IPS DF 4.7 (cell line): ENCODE results near the gene PRDM11.
A peak's percentile ranks its signal among the peaks of the same experiment; 100 is the strongest.

Experiments
- DNase-seq: peaks from one replicate; pipeline ENCODE4 v3.0.0-alpha.2; 2013; ENCODE audit warnings: low spot score; ENCODE audit errors: extremely low read depth

Gene PRDM11

DNA sequence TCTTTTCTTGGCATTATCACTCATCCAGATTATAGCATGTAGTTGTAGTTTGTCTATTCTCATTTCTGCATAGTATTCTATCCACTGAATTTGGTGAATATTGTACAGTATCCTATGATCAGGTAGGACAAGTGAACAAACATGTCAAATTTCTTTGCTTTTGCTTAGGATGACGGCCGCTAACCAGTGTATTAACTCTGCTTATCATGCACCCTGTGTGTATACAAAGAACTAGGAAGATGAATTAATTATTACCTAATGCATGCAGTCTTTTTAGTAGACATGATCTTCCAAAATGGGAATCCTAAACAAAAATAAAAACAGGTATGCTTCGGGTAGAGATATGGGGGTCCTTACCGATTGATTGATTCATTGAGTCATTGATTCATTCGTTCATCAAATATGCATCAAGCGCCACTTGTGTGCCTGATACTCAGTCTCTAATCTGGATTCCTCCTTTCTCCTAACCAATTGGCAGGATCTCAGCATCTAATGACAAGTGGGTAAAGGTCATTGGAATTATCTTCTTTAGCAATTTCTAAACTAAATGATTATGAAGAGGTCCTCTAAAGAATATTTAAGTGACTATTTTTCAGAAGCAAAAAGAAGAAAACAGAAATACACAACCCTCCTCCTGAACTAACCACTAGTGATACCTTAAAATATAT is 27.9 kb downstream of the PRDM11 start:
- no peak for DNase-seq

DNA sequence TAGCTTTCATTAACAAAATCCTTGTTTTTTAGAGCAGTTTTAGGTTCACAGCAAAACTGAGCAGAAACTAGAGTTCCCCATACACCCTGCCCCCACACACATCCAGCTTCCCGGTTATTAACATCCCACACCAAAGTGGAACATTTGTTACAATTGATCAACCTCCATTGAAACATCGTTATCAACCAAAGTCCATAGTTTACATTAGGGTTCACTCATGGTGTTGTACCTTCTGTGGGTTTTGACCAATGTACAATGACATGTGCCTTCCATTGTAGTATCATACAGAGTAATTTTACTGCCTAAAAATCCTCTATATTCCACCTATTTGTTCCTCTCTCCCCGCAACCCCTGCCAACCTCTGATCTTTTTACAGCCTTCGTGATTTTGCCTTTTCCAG is 28.5 kb downstream of the PRDM11 start:
- no peak for DNase-seq

DNA sequence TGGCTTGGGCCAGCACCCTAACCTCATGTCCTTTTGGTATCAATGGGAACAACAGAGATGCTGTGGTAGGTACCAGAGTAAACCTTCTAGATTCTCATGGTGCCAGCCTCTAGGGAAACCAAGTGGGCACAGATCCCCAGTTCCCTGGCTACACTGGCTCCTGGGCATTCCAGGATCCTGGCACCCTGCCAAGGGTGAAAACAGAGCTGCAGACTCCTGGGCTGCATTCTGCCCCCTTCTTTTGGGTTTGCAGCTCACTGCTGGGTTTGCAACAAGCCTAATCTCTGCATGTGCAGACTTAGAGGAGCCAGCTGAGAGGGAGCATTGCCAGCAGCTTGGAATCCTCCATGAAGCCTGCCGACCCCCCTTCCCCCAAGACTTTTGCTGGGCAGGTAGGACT is 30.6 kb downstream of the PRDM11 start:
- DNase-seq = no peak

DNA sequence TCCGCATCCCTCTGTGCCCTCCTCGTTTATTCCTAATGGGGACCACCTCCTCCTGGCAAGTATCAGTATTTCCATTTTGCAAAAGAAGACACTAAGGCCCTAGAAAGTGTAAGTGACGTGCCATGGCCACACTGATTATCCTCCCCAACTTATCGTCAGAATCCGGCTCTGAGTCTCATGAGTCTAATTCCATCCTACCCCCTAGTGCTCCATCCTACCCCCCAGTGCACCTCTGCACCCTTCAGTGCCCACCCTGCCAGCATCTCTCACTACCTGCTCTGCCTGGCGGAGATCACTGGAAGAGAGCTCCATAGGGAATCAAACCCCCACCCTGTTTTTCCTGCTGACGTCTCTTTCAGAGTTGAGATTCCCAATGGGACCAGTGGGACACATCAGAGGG is 31.8 kb downstream of the PRDM11 start:
- no peak for DNase-seq

DNA sequence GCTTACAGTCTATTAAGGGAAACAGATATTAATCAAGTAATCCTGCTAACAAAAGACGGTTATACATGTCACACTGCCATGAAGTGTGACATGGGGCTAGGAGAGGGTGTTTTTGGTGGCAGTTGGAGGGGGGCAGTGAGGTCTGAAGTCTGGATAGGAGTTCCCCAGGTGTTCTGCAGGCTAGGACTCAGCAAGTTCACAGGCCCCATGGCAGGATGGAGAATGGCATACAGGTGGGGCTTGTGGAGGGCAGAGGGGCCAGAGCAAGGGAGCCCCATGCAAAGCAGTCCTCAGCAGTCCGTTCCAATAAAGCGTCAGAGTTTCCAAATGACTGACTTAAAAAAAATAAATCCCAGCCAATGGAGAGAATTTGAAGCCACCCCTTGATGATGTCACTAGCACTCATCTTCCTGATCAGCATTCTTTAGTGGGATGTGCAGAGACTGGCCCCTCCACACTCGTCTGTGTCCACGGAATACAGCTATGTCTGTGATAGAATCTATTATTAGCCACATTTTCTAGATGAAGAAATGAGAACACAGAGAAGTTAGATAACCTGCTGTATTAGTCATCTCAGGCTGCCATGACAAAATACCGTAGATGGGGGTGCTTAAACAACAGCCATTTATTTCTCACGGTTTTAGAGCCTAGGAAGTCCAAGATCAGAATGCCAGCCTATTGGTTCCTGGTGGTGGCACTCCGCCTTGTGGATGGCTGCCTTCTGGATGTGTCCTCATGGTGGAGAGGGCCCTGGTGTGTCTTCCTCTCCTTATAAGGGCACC is 32.6 kb downstream of the PRDM11 start:
- no peak for DNase-seq

DNA sequence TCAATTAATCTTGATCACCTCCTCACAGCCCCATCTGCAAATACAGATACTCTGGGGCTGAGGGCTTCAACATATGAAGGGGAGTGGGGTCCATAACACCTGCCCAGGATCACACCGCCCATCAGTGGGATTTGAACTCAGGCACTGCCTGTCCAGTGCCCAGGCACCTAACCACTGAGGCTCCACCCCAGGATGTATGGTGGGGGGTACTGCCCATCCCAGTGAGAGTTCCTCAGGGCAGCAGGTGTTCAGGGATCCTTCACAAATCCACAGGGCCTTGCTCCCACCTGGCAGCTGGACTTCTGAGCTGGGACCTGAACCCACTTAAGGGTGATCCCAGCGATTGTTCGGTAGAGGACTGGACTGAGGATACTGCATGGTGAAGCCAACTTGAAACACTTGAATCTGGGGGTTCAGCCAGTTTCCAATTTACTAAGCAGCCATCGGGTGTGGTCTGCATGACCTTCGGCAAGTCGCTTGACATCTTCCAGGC is 33.3 kb downstream of the PRDM11 start:
- DNase-seq = no peak

DNA sequence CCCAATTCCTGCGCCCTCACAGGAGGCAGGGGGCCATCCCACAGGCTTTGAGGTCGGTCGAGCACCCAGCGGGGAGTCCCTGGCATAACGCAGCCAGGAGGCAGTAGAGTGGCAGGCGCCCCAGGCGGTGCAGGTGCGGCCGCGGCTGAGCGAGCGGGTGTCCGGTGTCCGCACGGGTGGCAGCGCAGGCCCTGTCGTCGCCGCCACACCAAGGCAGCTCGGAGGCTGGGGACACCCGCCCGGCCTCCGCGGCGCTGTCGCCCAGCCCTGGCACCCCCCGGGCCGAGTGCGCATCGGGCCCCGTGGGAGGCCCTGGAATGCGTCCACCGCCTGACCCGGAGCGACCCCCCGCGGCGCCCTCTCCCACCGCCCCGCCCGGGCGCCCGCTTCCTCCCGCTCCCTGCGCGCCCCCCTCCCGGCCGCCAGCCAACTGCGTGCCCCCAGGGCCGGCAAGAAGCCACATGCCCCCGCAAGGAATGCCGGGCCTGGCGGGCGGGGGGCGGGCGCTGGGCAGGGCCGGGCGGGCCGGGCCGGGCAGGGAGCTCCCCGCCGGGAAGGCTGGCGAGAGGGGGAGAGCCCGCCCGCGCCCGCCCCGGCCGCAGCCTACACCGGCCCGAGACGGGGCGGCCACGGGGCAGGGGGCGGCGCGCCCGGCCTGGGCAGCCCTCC is 33.9 kb downstream of the PRDM11 start:
- no peak for DNase-seq

DNA sequence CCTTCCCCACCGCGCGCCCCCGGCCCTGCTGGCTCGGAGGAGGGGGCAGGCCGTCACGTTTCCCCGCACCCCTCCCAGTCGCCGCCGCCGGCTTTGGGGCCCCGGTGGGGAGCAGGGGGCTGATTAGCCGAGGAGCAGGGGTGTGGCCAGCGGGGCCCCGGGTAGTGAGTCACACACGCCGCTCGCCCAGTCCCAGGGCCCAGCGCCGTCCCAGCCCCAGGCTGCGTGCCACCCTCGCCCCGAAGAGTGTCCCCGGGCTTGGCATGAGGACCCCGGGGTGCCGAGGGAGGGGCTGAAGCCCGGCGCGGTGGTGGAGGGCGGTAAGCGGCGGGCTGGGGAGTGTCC is 34.4 kb downstream of the PRDM11 start:
- DNase-seq = no peak

DNA sequence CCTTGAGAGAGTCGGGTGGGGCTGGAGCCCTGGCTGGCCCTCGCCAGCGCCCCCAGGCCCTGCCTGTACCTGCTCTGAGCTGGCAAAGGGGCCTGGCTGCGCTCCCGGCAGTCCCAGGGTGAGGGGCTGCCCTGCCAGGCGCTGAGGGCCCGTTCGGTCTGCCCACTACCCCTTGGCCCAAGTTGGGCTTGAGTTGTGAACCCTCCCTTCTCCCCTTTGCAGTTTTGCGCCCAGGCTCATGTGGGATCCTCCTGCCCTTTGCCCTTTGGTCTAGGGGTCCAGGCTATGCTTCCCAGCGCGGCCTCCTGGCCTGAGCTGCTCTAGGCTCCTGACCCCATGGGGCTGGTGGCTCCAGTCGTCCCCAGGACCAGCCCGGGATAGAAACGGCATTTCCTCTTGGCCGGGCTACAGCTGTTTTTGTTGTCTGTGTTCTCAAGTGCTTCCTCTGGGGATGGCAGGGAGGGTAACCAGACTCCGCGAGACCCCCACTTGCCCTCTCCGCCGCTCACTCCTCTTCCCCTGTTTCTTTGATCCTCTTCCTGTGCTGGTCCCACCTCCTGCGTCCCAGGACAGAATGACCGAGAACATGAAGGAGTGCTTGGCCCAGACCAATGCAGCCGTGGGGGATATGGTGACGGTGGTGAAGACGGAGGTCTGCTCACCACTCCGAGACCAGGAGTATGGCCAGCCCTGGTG is 34.9 kb downstream of the PRDM11 start:
- DNase-seq = no peak

DNA sequence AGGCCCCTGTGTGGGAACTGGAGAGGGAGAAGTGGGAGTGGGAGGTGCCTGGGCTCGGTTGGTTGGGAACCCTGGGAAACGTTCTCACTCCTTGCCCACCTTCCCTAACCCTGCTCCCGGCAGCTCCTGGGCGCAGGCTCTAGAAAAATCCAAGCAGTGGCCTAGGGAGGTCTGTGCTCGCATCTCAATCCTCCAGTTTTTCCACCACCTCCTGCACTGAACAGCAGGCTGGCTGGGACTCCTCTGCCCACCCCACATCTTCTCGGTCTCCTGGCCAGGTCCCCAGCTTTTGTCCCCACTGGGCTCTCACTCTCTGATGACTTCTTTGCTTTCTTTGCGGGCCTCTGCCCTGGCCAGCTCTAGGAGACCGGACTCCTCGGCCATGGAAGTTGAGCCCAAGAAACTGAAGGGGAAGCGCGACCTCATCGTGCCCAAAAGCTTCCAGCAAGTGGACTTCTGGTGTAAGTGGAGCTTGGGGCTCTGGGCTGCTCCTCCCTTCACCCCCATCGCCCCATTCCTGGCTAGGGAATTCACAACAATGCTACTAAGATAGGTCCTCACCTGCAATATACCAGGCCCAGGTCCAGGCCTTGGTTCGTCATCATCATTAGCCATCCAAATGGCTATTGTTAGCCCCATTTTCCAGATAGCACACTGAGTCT is 35.6 kb downstream of the PRDM11 start:
- DNase-seq = no peak

DNA sequence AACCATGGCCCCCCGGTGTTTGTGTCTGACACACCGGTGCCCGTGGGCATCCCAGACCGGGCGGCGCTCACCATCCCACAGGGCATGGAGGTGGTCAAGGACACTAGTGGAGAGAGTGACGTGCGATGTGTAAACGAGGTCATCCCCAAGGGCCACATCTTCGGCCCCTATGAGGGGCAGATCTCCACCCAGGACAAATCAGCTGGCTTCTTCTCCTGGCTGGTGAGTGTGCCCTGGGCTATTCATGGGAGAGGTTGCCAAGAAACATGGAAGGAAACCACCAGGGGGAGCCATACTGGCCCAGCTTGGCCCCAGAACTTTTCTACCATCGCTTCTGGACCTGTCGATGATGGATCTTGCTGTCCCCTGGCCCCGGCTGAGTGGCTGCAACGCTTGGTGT is 36.5 kb downstream of the PRDM11 start:
- DNase-seq = peak; percentile 22

DNA sequence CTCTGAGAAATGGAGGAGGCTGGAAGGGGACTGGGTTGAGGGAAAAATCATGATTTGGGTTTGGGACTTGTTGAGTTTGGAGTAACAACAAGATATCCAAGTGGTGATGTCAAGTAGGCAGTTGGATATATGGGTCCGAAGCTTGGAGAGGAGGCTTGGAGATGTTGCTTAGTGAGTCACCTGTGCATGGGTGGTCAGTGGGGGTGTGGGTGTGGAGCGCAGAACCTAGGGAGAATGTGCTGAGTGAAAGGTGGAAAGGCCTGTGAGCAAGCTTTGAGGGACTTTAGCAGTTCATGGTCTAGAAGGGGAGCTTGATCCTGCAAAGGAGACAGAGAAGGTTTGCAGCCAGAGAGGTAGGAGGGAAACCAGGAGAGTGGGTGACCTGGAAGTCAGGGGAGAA is 38.2 kb downstream of the PRDM11 start:
- no peak for DNase-seq

DNA sequence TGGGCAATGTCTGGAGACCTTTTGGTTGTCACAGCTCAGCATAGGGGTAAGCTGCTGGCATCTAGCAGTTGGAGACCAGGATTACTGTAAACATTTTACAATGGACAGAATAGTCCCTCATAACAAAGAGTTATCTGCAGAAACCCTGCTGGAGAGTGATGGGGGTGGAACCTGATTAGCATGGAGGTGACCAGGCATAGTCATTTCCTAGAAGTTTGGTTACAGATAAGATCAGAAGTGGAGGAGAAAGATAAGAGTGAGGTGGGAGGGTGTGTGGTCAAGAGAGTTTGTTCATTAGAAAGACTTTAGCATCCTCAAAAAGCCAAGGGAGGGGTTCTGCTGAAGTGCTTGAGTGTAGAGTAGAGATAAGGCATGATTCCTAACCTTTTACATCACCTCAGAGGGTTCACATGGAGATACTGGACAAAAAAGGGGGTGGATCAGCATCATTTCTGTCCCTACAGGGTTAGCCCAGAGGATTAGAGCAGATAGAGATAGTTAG is 38.8 kb downstream of the PRDM11 start:
- DNase-seq = no peak

DNA sequence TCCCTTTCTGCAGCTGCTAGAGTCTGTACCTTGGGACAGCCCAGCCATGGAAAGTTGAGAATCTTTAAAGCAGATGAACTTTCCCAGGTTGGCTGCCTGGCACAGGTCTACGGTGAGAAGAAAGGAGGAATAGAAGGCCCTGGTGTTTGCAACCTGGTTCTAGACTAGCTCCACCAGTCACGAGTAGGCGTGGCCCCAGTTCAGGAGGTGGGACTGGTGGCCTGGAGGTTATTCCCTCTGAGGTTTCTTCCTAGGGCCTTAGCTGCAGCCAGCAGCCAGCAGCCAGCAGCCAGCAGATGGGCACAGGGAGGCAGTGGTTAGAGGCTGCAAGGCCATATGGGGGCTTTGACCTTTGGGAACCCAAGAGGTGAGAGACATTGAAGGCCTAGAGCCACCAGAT is 40.9 kb downstream of the PRDM11 start:
- DNase-seq = no peak

DNA sequence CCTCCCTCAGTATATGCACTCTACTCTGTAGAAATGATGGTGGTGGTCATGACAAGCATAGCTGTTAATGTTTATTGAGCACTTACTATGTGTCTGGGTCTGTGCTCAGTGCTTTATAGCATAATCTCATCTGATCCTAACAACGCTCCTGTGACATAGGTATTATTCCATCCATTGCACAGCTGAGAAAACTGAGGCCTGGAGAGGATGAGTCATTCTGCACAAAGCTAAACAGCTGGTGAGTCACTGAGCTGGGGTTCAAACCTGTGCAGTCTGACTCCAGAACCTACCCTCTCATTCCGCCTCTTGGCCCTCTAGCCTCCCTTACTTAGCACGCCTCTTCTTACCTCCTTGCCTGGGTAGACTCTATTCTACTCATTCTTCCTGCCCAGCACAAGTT is 41.7 kb downstream of the PRDM11 start:
- DNase-seq = no peak

DNA sequence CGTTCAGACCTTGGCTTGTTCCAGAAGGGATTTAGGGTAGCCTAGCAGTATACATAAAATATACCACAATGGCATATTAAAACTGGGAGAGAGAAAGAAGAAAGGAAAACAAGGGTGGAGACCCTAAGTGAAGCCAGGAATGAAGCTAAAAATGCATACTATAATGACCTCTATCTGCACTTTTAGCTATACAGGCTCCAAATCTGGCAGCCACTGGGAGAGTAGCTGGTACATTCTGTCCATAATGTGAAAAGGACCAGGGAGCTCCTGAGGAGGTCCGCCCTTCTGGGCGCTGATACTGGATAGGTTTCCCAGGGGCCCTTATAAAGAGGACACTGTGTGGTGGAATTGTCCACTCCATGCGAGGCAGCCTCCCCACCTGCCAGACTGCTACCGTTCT is 42.8 kb downstream of the PRDM11 start:
- no peak for DNase-seq

DNA sequence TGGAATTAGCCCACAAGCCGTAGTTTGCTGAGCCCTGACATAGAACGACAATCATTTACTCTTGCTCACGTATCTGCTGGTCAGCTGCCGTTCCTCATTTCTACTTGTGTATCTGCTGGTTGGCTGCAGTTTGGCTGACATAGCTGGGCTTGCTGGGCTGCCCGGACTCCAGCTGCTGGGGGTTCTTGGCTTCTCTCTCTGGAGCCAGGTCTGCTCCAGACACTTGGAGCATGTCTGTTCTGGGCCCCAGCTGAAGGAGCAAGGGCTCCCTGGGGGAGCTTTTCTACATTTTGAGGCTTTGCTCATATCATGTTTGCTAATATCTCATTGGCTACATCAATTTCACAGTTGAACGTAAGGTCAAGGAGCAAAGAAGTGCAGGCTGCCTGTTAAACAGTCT is 47.3 kb downstream of the PRDM11 start:
- no peak for DNase-seq

DNA sequence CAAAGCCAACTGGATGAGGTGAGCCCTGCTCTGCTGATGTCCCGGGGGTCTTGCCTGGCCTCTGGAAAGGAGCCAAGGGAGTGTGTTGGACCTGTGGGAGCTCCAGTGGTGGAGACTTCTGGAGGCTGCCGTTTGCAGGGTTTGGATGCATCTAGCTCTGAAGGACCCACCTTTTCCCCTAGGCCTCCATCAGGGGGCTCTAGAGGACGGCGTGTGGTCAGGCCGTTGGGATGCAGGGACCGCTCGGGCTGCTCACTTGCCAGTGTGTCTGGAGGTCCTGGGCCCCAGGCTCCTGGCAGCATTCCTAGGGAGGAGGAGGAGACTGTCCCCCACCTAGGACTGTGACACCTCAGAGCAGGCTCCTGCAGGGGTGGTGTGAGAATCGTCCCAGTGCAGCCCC is 58.3 kb downstream of the PRDM11 start:
- no peak for DNase-seq

DNA sequence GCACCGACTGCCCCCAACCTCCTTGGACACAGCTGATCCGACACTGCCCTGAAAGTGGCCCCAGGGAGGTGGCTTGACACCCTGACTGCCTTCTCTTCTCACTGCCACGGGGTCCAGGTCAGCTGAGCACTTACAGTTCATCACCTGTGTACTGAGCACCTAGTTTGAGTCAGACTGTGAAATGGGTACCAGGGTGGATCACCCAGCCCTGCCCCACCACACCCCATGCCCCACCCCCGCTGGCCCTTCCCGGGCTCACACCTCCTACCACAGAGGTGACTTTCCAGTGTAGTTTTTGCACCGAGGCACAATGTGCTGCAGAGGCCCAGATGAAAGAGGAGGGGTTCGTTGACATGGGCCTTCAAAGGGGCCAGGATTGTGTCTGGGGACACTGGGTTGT is 59.5 kb downstream of the PRDM11 start:
- DNase-seq = no peak

DNA sequence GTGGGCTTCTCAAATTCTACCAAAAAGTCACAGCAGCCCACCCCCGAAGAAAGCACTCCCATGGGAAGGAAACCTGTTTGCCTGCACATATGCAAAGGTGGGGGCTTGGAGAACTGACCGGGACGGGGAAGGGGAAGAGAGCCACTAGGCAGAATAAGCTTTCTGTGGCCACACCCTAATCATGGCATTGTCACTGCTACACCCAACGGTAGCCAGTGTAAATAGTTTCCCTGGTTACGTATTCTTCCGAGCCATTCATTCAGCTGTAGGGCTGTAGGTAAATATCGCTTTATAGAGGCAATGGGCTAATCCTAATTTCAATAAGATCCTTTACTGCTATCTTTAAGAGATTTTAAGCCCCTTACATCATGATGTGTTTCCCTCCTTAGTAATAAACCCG is 61.7 kb downstream of the PRDM11 start:
- DNase-seq = no peak
